NCI-H2171 (cell line): ENCODE results near the gene SDHB.

ENCODE experiments used
- DNase-seq: peaks from one replicate; lab custom pipeline; 2025; lab: John Stamatoyannopoulos, UW

SDHB gene

GRCh38 chr1:17045634-17046333 is 8.0 kb downstream of the SDHB start:
- DNase-seq: peak; percentile 50

GRCh38 chr1:17045150-17045549 is 8.7 kb downstream of the SDHB start:
- DNase-seq: no peak

GRCh38 chr1:17043676-17044075 is 10.2 kb downstream of the SDHB start:
- no peak for DNase-seq

- no peak for DNase-seq
Measured at GRCh38 chr1:17040135-17040534, 13.7 kb downstream of the SDHB start.

- DNase-seq: no peak
Measured at GRCh38 chr1:17039522-17039921, 14.3 kb downstream of the SDHB start.

GRCh38 chr1:17033481-17033880 is 20.4 kb downstream of the SDHB start:
- DNase-seq: no peak

GRCh38 chr1:17032741-17033140 is 21.1 kb downstream of the SDHB start:
- DNase-seq: no peak

GRCh38 chr1:17031436-17031835 is 22.4 kb downstream of the SDHB start:
- no peak for DNase-seq

GRCh38 chr1:17030206-17030605 is 23.6 kb downstream of the SDHB start:
- no peak for DNase-seq

GRCh38 chr1:17028662-17029188 is 25.1 kb downstream of the SDHB start:
- no peak for DNase-seq

- DNase-seq: no peak
Measured at GRCh38 chr1:17027900-17028299, 25.9 kb downstream of the SDHB start.

- DNase-seq: no peak
Measured at GRCh38 chr1:17027403-17027802, 26.4 kb downstream of the SDHB start.

- DNase-seq: no peak
Measured at GRCh38 chr1:17024721-17025120, 29.1 kb downstream of the SDHB start.

GRCh38 chr1:17023573-17023972 is 30.3 kb downstream of the SDHB start:
- no peak for DNase-seq

- no peak for DNase-seq
Measured at GRCh38 chr1:17023102-17023501, 30.7 kb downstream of the SDHB start.

GRCh38 chr1:17021896-17022295 is 31.9 kb downstream of the SDHB start:
- no peak for DNase-seq

- DNase-seq: no peak
Measured at GRCh38 chr1:17020502-17020901, 33.3 kb downstream of the SDHB start.

- no peak for DNase-seq
Measured at GRCh38 chr1:17018849-17019248, 35.0 kb downstream of the SDHB start.

GRCh38 chr1:17017435-17017834 is 36.4 kb downstream of the SDHB start:
- DNase-seq: no peak

GRCh38 chr1:17016317-17016661 is 37.5 kb downstream of the SDHB start:
- no peak for DNase-seq

- no peak for DNase-seq
Measured at GRCh38 chr1:17014671-17015567, 38.9 kb downstream of the SDHB start.

- DNase-seq: no peak
Measured at GRCh38 chr1:17013491-17014320, 40.1 kb downstream of the SDHB start.
